ENCODE measurements around the gene ANO1.

DNA sequence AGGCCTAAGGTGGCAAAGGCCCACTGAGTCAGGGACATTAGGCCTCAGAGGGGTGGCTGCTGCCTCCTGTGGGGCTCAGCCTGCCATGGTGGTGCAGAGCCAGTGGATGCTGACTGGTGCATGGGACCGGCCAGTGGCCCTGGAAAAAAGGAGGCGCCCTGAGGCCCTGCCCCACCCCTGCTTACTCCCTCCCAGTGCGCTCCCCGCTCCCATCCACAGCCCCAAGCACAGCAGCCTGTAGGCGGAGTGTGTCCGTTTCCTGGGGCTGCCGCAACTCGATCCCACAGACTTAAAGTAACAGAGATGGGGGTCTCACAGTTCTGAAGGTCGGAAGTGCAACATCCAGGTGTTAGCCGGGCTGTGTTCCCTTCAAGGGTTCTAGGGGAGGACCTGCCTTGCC is 86.6 kb downstream of the ANO1 start:
- TF ChIP-seq, protein P1, sequence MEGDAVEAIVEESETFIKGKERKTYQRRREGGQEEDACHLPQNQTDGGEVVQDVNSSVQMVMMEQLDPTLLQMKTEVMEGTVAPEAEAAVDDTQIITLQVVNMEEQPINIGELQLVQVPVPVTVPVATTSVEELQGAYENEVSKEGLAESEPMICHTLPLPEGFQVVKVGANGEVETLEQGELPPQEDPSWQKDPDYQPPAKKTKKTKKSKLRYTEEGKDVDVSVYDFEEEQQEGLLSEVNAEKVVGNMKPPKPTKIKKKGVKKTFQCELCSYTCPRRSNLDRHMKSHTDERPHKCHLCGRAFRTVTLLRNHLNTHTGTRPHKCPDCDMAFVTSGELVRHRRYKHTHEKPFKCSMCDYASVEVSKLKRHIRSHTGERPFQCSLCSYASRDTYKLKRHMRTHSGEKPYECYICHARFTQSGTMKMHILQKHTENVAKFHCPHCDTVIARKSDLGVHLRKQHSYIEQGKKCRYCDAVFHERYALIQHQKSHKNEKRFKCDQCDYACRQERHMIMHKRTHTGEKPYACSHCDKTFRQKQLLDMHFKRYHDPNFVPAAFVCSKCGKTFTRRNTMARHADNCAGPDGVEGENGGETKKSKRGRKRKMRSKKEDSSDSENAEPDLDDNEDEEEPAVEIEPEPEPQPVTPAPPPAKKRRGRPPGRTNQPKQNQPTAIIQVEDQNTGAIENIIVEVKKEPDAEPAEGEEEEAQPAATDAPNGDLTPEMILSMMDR (IDR thresholded peaks at IDR 0.05 in 4 of 5, conservative IDR thresholded peaks at IDR 0.05 in 1 of 5): no peak
- no peak for TF ChIP-seq POLR2A (IDR thresholded peaks at IDR 0.05)
